ENCODE data around the gene LOC101059915.
"Not testable (repeated sequence)": the region's sequence is repeated elsewhere in the genome, so short reads cannot be mapped to it uniquely, and the experiment has no call there.

GRCh38 chrX:71698299-71699022, 31.1 kb downstream of the LOC101059915 start:
- TF ChIP-seq CTCF (tag by site-specific recombination; IDR thresholded peaks at IDR 0.05); ZNF510 (tag by site-specific recombination; IDR thresholded peaks at IDR 0.05; ENCODE audit: insufficient replicate concordance); ZNF114 (tag by site-specific recombination; IDR thresholded peaks at IDR 0.05); ZNF335 (tag by site-specific recombination; conservative IDR thresholded peaks at IDR 0.05); ZNF24 (tag by site-specific recombination; IDR thresholded peaks at IDR 0.05); AEBP2 (tag by site-specific recombination; IDR thresholded peaks at IDR 0.05; ENCODE audit: borderline replicate concordance): not testable (repeated sequence)

All from HEK293 (cell line).